Stimulated activated CD8-positive, alpha-beta memory T cell treated with anti-CD3 and anti-CD28 coated beads, Interleukin-15, amount 100 ng/mL, for 4 hours (primary cell): Measurements from ENCODE around the gene TRMT10B.
"Not testable (repeated sequence)": the region's sequence is repeated elsewhere in the genome, so short reads cannot be mapped to it uniquely, and the experiment has no call there.

Source experiments
- DNase-seq, 2 donors: peaks; one replicate each; pipeline ENCODE4 v3.0.0-alpha.2; 2020; ENCODE audit warnings: low read depth in 2 of 2

Gene TRMT10B

DNA sequence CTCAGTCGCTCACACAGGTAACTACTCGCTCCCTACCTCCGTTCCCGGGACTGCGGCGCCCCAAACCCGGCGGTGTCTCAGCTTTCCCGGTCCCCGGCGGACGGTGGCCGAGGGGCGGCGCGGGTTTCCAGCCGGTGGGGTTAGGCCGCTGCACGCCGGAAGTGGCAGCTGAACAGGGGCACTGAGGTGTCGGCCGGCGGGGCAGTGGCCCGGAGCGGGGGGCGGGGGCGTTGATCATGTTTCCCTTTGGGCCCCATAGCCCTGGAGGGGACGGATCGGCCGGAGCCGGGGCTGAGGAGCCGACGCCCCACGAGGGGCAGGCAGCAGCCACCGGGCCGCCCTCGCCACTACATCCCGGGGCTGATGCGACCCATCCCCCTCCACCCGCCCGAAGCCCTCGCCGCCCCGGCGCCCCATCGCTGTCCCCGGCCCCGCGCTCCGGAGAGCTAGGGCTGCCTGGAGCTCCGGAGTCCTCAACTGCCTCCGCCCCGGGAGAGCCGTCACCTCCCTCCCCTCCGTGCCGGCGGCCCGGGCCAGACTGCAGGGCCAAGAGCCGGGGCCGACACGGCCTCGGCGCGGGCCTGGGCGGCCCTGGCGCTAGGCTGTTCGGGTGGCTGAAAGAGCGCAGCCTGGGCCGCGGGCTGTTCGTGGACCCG, 47.2 kb downstream of the TRMT10B start, which contains the start of gene DCAF10:
DCAF10 (plus strand) TSS at position 167 of the 656 bp plus-strand sequence; CDS start at position 237, 70 bp downstream.
- peak; percentile 72 to 77 for DNase-seq

DNA sequence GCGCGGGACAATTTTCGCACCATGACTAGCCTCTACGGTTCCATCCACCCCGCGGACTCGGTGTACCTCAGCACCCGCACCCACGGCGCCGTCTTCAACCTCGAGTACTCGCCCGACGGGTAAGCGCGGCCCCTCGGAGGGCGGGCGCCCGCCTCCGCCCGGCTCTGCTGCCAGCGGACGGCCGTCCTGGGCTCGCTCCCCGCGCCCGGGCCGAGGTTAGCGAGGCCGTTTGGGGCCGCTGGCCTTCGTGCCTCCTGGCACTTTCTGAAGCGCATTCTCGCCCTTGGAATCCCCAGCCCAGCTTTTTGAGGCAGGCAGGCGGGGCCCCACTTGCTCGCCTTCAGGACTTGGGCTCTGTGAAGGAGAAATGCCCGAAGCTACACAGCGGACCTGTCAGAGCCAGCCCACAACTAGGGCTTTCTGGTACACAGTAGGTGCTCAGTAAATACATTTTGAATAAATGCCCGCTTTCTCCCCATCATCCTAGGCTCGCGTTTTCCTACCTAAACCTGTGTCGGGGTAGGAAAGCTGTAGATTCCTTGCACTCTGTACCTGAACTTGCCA, 47.8 kb downstream of the TRMT10B start:
- no peak for DNase-seq

DNA sequence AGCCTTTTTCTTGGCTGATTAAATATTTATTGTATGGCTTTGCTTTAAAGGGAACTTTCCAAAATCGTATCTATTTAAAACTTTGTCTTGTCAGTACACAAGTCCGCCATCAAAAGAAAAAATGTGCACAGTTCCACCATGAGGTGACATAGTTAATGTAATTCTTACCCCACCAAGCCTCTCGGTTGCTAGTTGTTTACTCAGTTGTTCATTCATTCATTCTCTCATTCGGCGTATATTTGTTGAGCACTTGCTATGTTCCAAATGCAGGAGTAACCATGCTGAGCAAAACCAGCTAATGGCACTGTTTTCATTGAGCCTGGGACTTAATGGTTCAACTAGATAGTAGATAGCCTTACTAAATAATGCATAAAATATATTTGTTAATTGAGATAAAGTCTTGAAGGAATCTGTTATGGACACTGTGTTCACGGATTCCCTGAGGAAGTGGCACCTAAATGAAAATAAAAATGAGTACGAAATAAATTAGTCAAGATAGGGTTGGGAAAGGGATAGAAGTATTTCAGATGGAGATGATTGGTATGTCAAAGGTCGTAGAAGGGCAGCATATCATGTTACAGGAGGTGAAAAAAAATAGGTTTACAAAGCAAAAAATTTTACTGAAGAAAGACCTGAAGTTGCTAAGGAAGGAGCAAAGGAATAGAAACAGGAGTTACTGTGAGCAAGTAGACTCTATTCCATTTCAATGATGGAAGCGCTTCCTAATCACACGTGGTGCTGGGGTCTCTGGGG, 48.5 kb downstream of the TRMT10B start:
- DNase-seq: no peak

DNA sequence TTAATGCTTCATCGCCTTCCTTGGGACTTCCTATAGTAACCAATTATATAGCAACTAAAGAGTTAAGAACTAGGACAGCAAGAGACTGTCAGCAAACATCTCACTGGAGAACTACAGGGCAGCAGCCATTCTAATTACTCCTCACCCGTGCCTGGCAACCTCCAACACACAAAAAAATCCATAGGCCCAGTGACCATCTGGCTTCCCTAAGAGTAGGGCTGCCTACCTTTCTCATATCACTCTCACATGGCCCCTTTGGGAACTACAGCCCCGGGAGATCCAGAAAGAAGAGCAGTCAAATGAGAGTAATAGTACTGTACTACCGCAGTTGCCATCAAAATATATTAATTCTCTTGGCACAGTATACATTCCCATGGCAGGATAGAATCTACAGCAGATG, 52.7 kb downstream of the TRMT10B start:
- no peak for DNase-seq

DNA sequence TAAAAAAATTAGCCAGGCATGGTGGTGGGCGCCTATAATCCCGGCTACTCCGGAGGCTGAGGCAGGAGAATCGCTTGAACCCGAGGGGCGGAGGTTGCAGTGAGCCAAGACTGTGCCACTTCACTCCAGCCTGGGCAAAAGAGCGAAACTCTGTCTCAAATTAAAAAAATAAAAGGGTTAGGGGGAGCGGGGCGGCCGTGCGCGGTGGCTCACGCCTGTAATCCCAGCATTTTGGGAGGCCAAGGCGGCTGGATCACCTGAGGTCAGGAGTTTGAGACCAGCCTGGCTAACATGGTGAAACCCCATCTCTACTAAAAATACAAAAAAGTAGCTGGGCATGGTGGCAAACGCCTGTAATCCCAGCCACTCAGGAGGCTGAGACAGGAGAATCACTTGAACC, 56.1 kb downstream of the TRMT10B start:
- DNase-seq: not testable (repeated sequence)

DNA sequence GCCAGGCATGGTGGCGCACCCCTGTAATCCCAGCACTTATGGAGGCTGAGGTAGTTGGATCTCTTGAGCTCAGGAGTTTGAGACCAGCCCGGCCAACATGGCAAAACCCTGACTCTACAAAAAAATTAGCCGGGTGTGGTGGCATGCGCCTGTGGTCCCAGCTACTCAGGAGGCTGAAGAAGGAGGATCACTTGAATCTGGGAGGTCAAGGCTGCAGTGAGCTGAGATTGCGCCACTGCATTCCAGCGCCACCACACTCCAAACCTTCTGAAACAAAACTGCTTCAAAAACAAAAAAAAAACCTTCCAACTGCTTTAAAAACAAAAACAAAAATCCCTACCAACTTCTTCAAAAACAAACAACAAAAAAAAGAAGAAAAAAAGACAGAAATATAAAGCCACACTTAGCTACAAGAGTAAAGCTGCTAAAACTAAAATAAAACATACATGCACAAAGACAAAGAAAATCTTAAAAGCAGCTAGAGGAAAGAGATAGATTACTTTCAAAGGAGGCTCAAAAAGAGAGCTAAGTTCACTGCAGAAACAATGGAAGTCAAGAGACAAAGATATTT, 58.4 kb downstream of the TRMT10B start:
- DNase-seq: no peak

DNA sequence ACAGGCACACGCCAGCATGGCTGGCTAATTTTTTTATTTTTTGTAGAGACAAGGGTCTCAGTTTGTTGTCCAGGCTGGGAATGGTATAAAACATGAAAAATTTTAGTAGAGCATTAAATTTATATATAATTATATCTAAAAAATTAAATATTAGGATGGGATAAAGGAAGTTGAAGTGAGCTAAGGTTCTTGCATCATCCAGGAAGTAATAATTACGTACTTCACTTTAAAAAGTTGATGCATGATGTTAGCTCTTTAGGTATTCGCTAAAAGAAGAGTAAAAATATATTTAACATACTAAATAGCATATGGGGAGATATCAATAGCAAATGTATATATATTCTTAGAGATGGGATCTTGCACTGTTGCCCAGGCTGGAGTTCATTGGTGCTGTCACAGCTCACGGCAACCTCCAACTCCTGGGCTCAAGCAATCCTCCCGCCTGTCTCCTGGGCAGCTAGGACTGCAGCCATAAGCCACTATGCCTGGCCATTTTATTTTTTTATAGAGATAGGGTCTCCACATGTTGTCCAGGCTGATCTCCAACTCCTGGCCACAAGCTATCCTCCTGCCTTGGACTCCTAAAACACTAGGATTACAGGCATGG, 59.3 kb downstream of the TRMT10B start:
- DNase-seq: no peak

DNA sequence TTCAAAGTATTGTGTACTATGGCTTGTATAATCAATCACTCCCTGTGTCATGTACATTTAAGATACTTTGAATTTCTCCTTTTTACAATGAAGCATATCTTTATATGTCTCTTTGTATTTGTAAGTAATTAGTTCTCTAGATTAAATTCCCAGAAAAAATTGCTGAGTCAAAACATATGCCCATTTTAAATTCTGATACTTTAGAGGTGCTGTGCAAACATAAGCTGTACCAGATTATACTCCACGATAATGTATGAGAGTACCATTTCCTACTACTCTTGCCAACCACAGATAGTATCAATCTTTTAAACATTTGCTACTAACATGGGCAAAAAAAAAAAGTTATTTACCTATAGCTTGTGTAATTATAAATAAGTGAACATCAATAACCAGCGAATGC, 65.2 kb downstream of the TRMT10B start:
- no peak for DNase-seq

DNA sequence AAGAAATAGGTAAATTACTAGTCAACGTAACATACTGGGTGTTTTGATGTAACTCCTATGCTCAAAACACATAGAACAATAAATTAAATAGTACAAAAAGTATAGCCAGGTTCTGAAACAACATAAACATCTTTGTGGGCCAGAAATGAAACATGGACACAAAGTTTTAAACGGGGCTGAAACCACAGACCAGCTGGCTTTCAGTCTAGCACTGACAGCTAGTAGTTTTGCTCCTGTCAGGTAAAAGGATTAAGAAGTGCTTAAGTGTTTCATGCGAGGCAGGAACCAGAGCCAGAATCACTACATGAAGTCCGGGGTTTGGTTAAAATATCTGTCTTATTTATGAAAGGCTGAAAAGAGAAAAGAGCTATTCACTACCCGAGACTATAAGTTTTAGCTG, 66.5 kb downstream of the TRMT10B start:
- no peak for DNase-seq

DNA sequence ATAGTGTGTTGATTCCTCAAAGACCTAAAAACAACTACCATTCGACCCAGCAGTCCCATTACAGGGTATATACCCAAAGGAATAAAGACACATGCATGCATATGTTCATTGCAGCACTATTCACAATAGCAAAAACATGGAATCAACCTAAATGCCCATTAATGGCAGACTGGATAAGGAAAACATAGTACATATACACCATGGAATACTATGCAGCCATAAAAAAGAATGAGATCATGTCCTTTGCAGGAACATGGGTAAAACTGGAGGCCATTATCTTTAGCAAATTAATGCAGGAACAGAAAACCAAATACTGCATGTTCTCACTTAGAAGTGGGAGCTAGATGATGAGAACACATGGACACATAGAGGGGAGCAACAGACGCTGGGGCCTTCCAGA, 71.6 kb downstream of the TRMT10B start:
- DNase-seq: not testable (repeated sequence)

DNA sequence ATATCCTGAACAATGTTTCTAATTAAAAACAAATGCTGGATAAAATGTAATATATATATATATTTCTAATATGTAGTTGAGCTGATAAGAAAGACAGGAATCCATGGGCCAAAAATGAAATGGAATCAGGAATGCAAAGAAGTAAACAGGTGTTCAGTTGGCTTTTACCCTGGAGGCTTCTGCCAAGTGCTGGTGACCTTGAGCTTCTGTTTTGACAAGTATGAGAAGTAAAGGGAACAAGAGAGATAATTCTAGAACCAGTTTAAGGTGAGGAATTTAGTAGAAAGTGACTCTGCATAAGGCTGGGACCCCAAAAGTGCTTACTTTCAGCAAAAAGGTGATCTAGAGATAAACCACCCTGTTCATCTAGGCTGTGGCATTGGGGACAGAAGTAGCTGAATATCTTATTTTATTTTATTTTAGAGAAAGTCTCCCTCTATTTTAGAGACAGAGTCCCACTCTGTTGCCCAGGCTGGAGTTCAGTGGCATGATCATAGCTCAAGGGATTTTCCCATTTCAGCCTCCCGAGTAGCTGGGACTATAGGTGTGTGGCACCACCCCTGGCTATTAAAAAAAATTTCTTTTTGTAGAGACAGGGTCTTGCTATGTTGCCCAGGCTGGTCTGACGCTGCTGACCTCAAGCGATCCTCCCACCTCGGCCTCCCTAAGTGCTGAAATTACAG, 74.0 kb downstream of the TRMT10B start:
- no peak for DNase-seq
